Measurements from ENCODE around the gene LRP2BP.
"Not testable (repeated sequence)": the region's sequence is repeated elsewhere in the genome, so short reads cannot be mapped to it uniquely, and the experiment has no call there.

The LRP2BP gene

DNA sequence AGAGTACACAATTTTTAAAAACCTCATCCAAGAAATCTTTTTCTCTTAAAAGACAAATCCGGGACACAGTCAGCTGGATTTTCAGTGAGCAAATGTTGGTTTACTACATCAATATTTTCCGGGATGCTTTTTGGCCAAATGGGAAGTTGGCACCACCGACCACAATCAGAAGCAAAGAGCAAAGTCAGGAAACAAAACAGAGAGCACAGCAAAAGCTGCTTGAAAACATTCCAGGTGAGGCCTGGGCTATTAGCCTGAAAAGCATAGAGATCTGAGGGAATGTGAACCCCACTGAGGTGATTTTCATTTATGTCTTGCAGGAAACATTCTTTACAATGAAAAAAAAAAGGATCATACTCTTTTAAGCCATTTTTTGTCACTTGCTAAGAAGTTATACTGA lies 33.9 kb downstream of the LRP2BP start:
- no peak for DNase-seq (ENCODE audit: low spot score)

DNA sequence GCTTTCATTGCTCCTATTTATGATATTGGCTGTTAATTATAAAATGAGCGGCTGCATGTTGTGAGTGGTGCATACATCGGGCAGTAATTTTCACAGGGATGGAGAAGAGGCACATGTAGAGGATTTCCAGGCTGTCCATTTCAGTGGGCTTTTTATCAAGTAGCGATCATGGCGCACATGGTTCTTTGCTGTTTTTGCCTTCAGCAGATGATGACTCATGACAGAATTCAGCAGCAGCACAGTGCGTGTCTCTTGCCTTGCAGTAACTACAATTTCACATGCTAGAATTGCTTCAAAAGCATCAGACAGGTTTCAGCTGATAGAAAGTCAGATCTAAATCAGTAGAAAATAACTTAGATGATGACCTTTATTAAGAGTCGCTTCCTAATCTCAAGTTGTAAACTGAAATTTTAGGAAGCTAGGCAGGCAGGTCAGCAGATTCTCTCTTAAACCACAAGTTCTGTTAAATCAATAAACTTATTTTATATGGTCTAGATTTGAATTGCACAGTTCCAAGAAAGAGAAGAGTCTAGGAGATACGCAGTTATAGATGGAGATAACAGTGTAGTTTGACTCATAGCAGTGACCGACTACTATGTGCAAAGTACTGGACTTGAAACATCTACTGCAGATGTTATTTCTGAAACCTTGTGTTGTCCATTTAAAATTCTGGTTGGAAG lies 35.8 kb downstream of the LRP2BP start:
- DNase-seq (ENCODE audit: low spot score) = no peak

DNA sequence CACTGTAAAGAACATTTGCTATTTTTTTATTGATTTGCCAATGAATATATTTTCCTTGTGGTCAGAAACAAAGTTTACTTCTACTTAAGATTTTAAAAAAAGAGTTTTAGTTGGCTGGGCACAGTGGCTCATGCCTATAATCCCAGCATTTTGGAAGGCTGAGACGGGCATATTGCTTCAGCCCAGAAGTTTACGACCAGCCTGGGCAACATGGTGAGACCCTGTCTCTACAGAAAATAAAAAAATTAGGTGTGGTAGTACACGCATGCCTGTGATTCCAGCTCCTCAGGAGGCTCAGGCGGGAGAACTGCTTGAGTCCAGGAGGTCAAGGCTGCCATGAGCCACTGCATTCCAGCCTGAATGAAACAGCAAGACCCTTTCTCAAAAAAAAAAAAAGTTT lies 36.8 kb downstream of the LRP2BP start:
- no peak for DNase-seq (ENCODE audit: low spot score)

GRCh38 chr4:185358514-185358913 lies 37.2 kb downstream of the LRP2BP start:
- no peak for DNase-seq (ENCODE audit: low spot score)

- DNase-seq (ENCODE audit: low spot score) = no peak
These were observed 37.8 kb downstream of the LRP2BP start for GRCh38 chr4:185357733-185358440.

DNA sequence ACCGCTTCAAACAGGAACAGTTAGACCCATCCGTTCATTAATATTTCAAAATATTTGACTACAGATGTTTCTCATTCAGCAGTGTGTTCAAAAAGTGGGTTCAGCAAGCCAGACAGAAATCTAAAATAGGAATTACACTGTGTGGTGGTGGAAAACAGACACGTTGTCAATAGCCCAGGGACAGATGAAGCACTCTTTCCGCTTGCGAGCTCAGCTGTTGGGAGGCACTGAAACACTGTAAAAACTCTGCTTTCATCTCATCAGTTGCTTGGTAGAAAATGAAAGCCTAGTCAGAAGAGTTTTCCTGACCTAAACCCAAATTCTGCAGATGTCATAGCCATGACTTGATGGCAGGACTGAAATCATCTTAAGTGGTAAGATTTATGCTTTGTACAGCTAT lies 38.5 kb downstream of the LRP2BP start:
- no peak for DNase-seq (ENCODE audit: low spot score)

DNA sequence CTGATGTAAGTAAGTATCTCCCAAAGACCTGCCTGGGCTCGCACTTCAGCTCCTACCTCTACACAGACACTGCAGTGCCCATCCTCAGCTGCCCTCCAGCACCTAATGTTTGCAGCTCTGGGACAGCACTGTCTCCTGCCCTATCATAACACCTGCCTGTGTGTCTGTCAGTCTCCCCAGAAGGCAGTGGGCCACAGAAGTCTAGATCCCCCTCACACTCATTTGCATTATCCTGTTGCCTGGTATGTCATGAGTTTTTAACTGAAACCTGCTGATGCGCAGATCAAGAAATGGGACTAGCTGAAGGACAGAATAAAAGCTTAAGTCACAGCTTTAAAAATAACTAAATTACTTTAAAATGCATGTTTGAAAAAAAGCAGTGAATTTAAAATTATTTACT lies 43.0 kb downstream of the LRP2BP start:
- no peak for DNase-seq (ENCODE audit: low spot score)

DNA sequence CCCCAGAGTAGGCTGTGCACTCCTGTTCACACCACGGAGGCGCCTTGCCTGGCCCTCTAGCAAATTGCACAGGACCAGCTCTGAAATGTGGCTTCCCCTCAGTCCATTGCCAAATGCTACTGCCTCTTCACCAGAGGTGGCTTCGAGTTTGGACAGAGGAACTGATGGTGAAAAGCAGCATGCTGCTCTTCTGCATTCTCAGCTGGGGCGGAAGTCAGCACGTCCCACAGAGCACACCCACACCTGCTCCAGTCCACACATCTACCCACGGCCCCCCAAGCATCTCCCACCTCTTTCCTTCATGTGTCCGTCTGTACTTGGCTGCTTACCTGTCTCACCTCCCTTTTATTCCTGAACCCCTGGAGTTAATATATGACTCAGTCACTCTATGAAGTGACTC lies 43.5 kb downstream of the LRP2BP start:
- DNase-seq (ENCODE audit: low spot score) = no peak

- DNase-seq (ENCODE audit: low spot score) = no peak
These were observed 44.0 kb downstream of the LRP2BP start for GRCh38 chr4:185351691-185352090.

DNA sequence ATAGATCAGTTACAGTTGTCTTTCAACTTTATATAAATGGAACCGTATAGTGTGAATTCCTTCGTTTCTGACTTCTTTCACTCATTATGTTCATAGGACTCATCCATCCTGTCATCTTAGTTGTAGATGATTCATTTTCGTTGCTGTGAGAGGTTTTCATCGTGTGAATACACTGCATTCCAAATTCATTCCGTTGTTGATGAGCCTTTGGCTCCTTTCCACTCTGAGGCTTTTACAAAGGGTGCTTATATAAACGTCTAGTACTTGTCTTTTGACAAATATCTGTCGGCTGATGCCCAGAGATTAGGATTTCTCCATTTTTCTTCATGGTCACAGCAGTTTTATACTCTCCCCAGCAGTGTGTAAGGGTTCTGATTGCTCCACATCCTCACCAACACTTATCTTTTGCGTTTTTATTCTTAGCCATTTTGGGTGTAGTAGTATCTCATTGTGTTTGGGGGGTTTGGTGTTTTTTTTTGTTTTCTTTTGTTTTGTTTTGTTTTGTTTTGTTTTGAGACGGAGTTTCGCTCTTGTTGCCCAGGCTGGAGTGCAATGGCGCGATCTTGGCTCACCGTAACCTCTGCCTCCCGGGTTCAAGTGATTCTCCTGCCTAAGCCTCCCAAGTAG lies 48.6 kb downstream of the LRP2BP start:
- no peak for DNase-seq (ENCODE audit: low spot score)

- no peak for DNase-seq (ENCODE audit: low spot score)
These were observed 50.8 kb downstream of the LRP2BP start for GRCh38 chr4:185344743-185345538.

- no peak for DNase-seq (ENCODE audit: low spot score)
These were observed 51.8 kb downstream of the LRP2BP start for GRCh38 chr4:185343726-185344581.

DNA sequence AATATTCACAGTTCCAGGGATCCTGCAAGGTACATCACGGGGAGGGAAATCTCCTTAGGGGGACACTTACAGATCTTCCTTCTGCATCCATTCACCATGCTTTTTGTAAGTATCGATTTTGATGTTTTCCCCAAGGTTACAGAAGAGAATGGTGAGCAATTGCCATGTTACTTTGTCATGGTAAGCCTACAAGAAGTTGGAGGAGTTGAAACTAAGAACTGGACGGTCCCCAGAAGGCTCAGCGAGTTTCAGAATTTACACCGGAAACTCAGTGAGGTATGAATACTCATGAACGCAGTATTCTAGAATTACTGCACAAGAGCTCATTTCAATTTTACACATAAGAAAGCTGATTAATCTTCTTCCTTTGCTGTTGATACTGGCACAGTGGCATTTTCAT lies 53.9 kb downstream of the LRP2BP start:
- no peak for DNase-seq (ENCODE audit: low spot score)

DNA sequence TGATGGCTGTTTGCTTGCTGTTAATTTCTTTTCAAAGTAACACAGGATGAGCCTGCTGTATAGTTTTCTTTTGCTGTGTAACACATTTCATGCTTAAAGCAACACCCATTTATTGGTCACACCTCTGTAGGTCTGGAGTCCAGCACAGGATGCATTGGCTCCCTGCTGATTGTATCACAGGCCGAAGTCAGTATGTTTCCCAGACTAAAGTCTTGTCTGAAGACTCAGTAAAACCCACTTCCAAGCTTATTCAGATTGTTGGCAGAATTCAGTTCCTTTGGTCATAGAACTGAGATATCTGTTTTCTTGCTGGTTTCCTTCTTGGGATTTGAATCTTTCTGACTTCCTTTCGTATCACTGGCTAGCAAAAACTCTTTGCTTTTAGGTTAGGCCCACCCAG lies 54.3 kb downstream of the LRP2BP start:
- no peak for DNase-seq (ENCODE audit: low spot score)

DNA sequence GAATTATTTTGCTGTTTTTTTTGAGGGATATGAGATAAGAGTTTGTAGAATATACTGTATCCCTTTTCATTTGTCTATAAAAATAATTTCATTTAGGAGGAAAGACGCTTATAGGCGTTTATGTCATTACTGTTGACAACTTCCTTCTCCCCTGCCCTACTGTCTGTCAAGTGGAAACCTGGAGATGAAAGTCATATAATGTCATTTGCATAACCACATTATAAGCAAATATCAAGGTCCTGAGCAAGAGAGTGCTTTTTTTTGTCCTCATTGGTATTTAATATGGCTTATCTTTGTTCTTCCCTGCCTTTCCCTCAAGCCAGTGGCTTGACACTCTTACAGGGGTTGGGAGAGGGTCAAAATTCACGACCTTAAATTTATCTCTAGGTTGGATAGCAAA lies 55.8 kb downstream of the LRP2BP start:
- no peak for DNase-seq (ENCODE audit: low spot score)

DNA sequence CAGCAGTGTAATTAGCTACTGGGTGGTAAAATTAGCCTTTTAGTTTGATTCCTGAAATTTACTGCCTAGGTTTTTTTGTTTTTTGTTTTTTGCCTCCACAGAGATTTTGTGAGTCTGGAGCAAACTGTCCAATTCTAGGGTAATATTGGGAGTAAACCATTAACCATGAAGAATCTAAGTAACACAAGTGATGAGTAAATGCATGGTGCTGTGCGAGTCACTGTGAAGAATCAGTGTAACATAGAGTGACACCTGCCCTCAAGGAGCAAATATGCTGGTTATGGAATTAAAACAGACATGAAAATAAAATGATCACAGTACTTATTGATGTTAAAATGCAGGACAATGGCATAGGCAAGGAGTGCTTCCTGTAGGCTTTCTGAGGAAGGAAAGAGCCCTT lies 60.1 kb downstream of the LRP2BP start:
- no peak for DNase-seq (ENCODE audit: low spot score)

GRCh38 chr4:185334326-185334725 lies 61.4 kb downstream of the LRP2BP start:
- DNase-seq (ENCODE audit: low spot score) = no peak

DNA sequence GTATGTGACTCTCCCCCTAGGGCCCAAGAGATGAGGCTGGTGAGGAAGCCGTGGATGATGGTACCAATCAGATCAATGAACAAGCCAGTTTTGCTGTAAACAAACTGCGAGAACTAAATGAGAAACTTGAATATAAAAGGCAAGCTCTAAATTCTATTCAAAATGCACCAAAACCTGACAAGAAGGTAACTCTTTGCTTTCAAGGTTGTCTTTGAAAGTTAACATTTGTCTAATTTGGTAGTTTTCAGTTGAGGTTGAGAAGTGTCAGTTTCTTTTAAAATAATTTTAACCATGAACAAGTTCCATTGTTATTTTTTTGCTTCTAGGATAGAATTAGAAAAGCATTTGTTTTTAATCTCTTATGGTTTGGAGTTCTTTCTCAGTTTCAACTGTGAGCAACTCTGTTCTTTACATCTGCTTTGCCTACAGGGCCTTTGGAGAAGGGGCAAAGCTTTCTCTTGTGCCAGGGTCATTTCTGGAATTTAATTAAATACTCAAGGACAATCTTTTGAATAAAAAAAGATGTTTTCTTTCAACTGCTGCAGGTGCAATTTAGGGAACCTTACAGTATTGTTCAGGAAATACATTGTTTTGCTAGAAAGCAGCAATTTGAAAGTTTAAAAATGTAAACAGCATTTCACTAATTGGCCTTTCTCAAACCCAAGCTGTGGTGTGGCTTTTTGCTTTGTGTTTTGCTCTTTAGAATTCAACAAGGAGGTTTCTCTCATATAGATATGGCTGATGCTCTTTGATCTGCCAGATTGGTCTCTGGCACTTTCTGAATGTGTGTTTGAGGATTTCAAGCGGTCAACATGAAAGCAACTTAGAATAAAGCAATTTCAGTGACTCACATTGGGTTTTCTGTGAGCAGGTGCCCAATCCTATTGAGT lies 62.9 kb downstream of the LRP2BP start:
- no peak for DNase-seq (ENCODE audit: low spot score)

GRCh38 chr4:185329879-185330510 lies 65.7 kb downstream of the LRP2BP start:
- not testable (repeated sequence) for DNase-seq (ENCODE audit: low spot score)

DNA sequence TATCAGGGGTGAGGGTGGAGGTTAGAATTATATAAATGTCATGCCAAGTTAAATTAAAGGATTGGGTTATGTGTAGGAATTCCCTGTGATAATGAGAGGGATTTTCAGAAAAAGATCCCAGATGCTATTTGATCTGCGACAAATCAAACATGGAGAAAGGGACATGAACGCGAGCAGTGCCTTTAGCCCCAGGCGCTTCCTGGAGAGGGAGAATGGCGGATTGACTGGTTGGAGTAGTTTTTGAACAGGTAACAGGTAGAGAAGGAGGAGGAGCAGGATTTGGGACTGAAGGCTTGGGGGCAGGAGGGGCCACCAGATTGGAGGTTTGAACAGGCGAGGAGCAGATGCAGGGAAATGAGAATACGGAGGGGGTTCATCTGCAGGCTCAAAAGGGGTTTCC lies 67.1 kb downstream of the LRP2BP start:
- no peak for DNase-seq (ENCODE audit: low spot score)

Data from CD4-positive, alpha-beta T cell treated with Interleukin-2 at 100 ng/mL for 4 hours (primary cell).